KBM-7 (cell line): ENCODE measurements around the gene BCL2.
"Not testable (repeated sequence)": the region's sequence is repeated elsewhere in the genome, so short reads cannot be mapped to it uniquely, and the experiment has no call there.

ENCODE experiments used
- DNase-seq: peaks from one replicate; pipeline ENCODE4 v3.0.0-alpha.2; 2015
- in situ Hi-C: fragments of 300-500 bp; cut with MboI; formaldehyde crosslinking; loops from 2 replicates; pipeline ENCODE4 v1.14.3; 2020; ENCODE audit warnings: low sequenced_read_pairs, low pct_unique_long_range_greater_than_20kb, mixed read lengths

The BCL2 gene

GRCh38 chr18:63224630-63225029, 94.9 kb downstream of the BCL2 start:
- in situ Hi-C loops = no loop called here

GRCh38 chr18:63223837-63224236, 95.7 kb downstream of the BCL2 start:
- in situ Hi-C loops = no loop called here
- peak; percentile 23 for DNase-seq

More at GRCh38 chr18:63224630-63225029, 94.9 kb downstream of the BCL2 start:
- DNase-seq = no peak

- in situ Hi-C loops = no loop called here
- DNase-seq = no peak
Observed at GRCh38 chr18:63220903-63221302, 98.7 kb downstream of the BCL2 start.

- no peak for DNase-seq
- in situ Hi-C loops = no loop called here
Observed at GRCh38 chr18:63218472-63218871, 101.1 kb downstream of the BCL2 start.

GRCh38 chr18:63216516-63217311, 102.9 kb downstream of the BCL2 start:
- in situ Hi-C loops = no loop called here
- DNase-seq = no peak

- in situ Hi-C loops = no loop called here
- DNase-seq = no peak
Observed at GRCh38 chr18:63213936-63214671, 105.5 kb downstream of the BCL2 start.

GRCh38 chr18:63213331-63213900, 106.2 kb downstream of the BCL2 start:
- DNase-seq = peak; percentile 50
- in situ Hi-C loops = no loop called here

- DNase-seq = no peak
- in situ Hi-C loops = no loop called here
Observed at GRCh38 chr18:63210521-63210920, 109.0 kb downstream of the BCL2 start.

- no peak for DNase-seq
- in situ Hi-C loops = no loop called here
Observed at GRCh38 chr18:63208676-63209075, 110.9 kb downstream of the BCL2 start.

GRCh38 chr18:63207835-63208234, 111.7 kb downstream of the BCL2 start:
- peak; percentile 47 for DNase-seq
- in situ Hi-C loops = no loop called here

GRCh38 chr18:63207143-63207790, 112.3 kb downstream of the BCL2 start:
- no peak for DNase-seq
- in situ Hi-C loops = no loop called here

- peak; percentile 71 for DNase-seq
- in situ Hi-C loops = no loop called here
Observed at GRCh38 chr18:63206433-63207142, 113.0 kb downstream of the BCL2 start.

GRCh38 chr18:63205791-63206252, 113.7 kb downstream of the BCL2 start:
- in situ Hi-C loops = no loop called here
- DNase-seq = peak; percentile 55

- in situ Hi-C loops = no loop called here
Observed at GRCh38 chr18:63203497-63203896, 116.1 kb downstream of the BCL2 start.

GRCh38 chr18:63202828-63203227, 116.7 kb downstream of the BCL2 start:
- no peak for DNase-seq
- in situ Hi-C loops = no loop called here

More at GRCh38 chr18:63203497-63203896, 116.1 kb downstream of the BCL2 start:
- DNase-seq = no peak

GRCh38 chr18:63201456-63201855, 118.1 kb downstream of the BCL2 start:
- in situ Hi-C loops, DNase-seq: not testable (repeated sequence)

- peak; percentile 87 for DNase-seq
- in situ Hi-C loops = no loop called here
Observed at GRCh38 chr18:63199743-63200241, 119.8 kb downstream of the BCL2 start.

- in situ Hi-C loops = no loop called here
- no peak for DNase-seq
Observed at GRCh38 chr18:63198868-63199742, 120.5 kb downstream of the BCL2 start.
